Right lobe of liver (tissue), 4 donors: Measurements from ENCODE around the gene CXXC1.

Experiments
- POLR2A ChIP-seq: fragments of 450-650 bp; IDR thresholded peaks from one replicate; pipeline ENCODE4 v1.6.1; 2017; ENCODE audit warnings: antibody characterized with exemption, mild to moderate bottlenecking
- TF ChIP-seq, protein P1 (sequence below), 4 donors: fragments of 200-600 bp in 3 of 4; fragments of 450-650 bp in 1 of 4; IDR thresholded peaks; one replicate each; pipeline versions ENCODE4 v1.5.1 to v1.8.0; 2016 to 2022; ENCODE audit warnings: antibody characterized with exemption in 4 of 4, mild to moderate bottlenecking in 2 of 4
- donor health status: DM: no; HTN: no; CAD: no.
- donor health status: DM: no; HTN: no; CAD: no.
- donor health status: DM: no; HTN: yes; CAD: no.

DNA sequence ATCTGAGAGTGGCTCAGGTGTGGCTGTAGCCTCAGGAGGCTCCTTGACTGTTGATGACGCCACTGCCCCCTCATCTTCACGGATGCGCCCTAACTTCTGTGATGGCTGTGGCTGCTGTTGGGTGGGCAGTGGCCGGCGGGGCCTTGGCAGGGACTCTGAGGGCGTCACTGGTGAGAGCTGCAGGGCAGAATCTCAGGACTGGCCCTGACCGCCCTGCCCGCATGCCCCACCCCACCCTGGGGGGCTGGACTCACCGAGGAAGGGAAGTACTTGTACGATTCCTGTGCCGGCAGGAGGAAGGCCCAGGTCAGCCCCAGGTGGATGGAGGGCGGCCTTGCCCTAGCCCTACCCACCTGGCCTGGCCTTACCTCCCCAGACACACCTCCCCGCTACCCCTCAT lies 2.4 kb downstream of the CXXC1 start:
- TF ChIP-seq, protein P1, sequence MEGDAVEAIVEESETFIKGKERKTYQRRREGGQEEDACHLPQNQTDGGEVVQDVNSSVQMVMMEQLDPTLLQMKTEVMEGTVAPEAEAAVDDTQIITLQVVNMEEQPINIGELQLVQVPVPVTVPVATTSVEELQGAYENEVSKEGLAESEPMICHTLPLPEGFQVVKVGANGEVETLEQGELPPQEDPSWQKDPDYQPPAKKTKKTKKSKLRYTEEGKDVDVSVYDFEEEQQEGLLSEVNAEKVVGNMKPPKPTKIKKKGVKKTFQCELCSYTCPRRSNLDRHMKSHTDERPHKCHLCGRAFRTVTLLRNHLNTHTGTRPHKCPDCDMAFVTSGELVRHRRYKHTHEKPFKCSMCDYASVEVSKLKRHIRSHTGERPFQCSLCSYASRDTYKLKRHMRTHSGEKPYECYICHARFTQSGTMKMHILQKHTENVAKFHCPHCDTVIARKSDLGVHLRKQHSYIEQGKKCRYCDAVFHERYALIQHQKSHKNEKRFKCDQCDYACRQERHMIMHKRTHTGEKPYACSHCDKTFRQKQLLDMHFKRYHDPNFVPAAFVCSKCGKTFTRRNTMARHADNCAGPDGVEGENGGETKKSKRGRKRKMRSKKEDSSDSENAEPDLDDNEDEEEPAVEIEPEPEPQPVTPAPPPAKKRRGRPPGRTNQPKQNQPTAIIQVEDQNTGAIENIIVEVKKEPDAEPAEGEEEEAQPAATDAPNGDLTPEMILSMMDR (IDR thresholded peaks at IDR 0.05) = no peak
- TF ChIP-seq POLR2A = no peak
